Activated T-cell treated with anti-CD3 and anti-CD28 coated beads for 4 hours (primary cell): ENCODE results near the gene KIF13A.
"Not testable (repeated sequence)": the region's sequence is repeated elsewhere in the genome, so short reads cannot be mapped to it uniquely, and the experiment has no call there.

Experiments
- DNase-seq: peaks from one replicate; pipeline ENCODE4 v3.0.0-alpha.2; 2020

Gene KIF13A

GRCh38 chr6:17967668-17968518 lies 19.5 kb downstream of the KIF13A start:
- DNase-seq = no peak

- no peak for DNase-seq
Measured at GRCh38 chr6:17966451-17966850, 21.0 kb downstream of the KIF13A start.

GRCh38 chr6:17965397-17965796 lies 22.0 kb downstream of the KIF13A start:
- DNase-seq = no peak

GRCh38 chr6:17964633-17965032 lies 22.8 kb downstream of the KIF13A start:
- DNase-seq = no peak

GRCh38 chr6:17962436-17963031 lies 24.9 kb downstream of the KIF13A start:
- no peak for DNase-seq

- DNase-seq = no peak
Measured at GRCh38 chr6:17959302-17959701, 28.1 kb downstream of the KIF13A start.

- DNase-seq = no peak
Measured at GRCh38 chr6:17957904-17958620, 29.4 kb downstream of the KIF13A start.

- DNase-seq = no peak
Measured at GRCh38 chr6:17957498-17957897, 29.9 kb downstream of the KIF13A start.

- DNase-seq = no peak
Measured at GRCh38 chr6:17957086-17957485, 30.3 kb downstream of the KIF13A start.

GRCh38 chr6:17950095-17950494 lies 37.3 kb downstream of the KIF13A start:
- DNase-seq = no peak

GRCh38 chr6:17949168-17949567 lies 38.3 kb downstream of the KIF13A start:
- no peak for DNase-seq

GRCh38 chr6:17948725-17949124 lies 38.7 kb downstream of the KIF13A start:
- no peak for DNase-seq

- not testable (repeated sequence) for DNase-seq
Measured at GRCh38 chr6:17947574-17947973, 39.9 kb downstream of the KIF13A start.

GRCh38 chr6:17945575-17945974 lies 41.9 kb downstream of the KIF13A start:
- no peak for DNase-seq

- DNase-seq = no peak
Measured at GRCh38 chr6:17945111-17945510, 42.3 kb downstream of the KIF13A start.

- DNase-seq = no peak
Measured at GRCh38 chr6:17941318-17941717, 46.1 kb downstream of the KIF13A start.

- DNase-seq = no peak
Measured at GRCh38 chr6:17940151-17940792, 47.2 kb downstream of the KIF13A start.

GRCh38 chr6:17938901-17939300 lies 48.5 kb downstream of the KIF13A start:
- no peak for DNase-seq

GRCh38 chr6:17935188-17936149 lies 52.0 kb downstream of the KIF13A start:
- no peak for DNase-seq

- DNase-seq = no peak
Measured at GRCh38 chr6:17933716-17934115, 53.7 kb downstream of the KIF13A start.

GRCh38 chr6:17932330-17932852 lies 55.0 kb downstream of the KIF13A start:
- DNase-seq = no peak

GRCh38 chr6:17931227-17931626 lies 56.2 kb downstream of the KIF13A start:
- DNase-seq = no peak
